ENCODE results near the gene ZC3H4.

- TF ChIP-seq MYB (IDR thresholded peaks at IDR 0.05; ENCODE audit: borderline replicate concordance, low read depth, low read length) = no peak
- TF ChIP-seq CBFB (IDR thresholded peaks at IDR 0.05; ENCODE audit: low read depth) = peak; percentile 85; the same call in 1 of the 2 replicates
- TF ChIP-seq CREB1 (IDR thresholded peaks at IDR 0.05; ENCODE audit: low read depth) = no peak
- no peak for TF ChIP-seq CBX5 (IDR thresholded peaks at IDR 0.05; ENCODE audit: low read depth)
- TF ChIP-seq E2F8 (IDR thresholded peaks at IDR 0.05; ENCODE audit: low read depth, partially characterized antibody) = no peak
- TF ChIP-seq ZNF274 (IDR thresholded peaks at IDR 0.05; ENCODE audit: insufficient read depth, insufficient read length) = no peak
- no peak for TF ChIP-seq ZSCAN29 (IDR thresholded peaks at IDR 0.05)
- TF ChIP-seq USF2 (IDR thresholded peaks at IDR 0.05; ENCODE audit: borderline replicate concordance, low read depth, low read length) = no peak
- no peak for TF ChIP-seq EZH2 (IDR thresholded peaks at IDR 0.05; ENCODE audit: borderline replicate concordance, control insufficient read depth, low read depth, low read length)
- TF ChIP-seq CTCF (IDR thresholded peaks at IDR 0.05 in 2 of 3, conservative IDR thresholded peaks at IDR 0.05 in 1 of 3; ENCODE audit: control insufficient read depth in 2 of 3, extremely low read depth in 1 of 3, insufficient read depth in 1 of 3, low read depth in 3 of 3, low read length in 3 of 3) = no peak
- TF ChIP-seq YBX1 (IDR thresholded peaks at IDR 0.05) = no peak
- TF ChIP-seq POLR2A (IDR thresholded peaks at IDR 0.05; ENCODE audit: low read depth, low read length) = no peak
- peak; percentile 97 for TF ChIP-seq RUNX3 (IDR thresholded peaks at IDR 0.05; ENCODE audit: low read length)
- no peak for TF ChIP-seq EGR1 (IDR thresholded peaks at IDR 0.05; ENCODE audit: borderline replicate concordance in 1 of 2, low read depth in 2 of 2, low read length in 2 of 2)
Measured at GRCh38 chr19:47156861-47157430, 43.4 kb upstream of the ZC3H4 start.

All from GM12878 (cell line).